HUES64 (cell line): ENCODE data around the gene GLCCI1.
"Not testable (repeated sequence)": the region's sequence is repeated elsewhere in the genome, so short reads cannot be mapped to it uniquely, and the experiment has no call there.

Experiments
- H3K27ac ChIP-seq: 2 replicates; pipeline ENCODE4 v1.7.0; 2013; ENCODE audit warnings: low read depth, low read length, inconsistent platforms
- H3K27me3 ChIP-seq: 2 replicates; pipeline ENCODE4 v1.6.1; 2013; ENCODE audit warnings: mild to moderate bottlenecking, low read length; ENCODE audit not compliant: insufficient read depth
- H3K36me3 ChIP-seq: 2 replicates; pipeline ENCODE4 v1.6.1; 2013; ENCODE audit warnings: mild to moderate bottlenecking, low read length; ENCODE audit not compliant: insufficient read depth
- H3K4me1 ChIP-seq: 2 replicates; pipeline ENCODE4 v1.6.1; 2013; ENCODE audit warnings: mild to moderate bottlenecking, low read length, moderate library complexity; ENCODE audit not compliant: insufficient read depth
- H3K4me3 ChIP-seq: 2 replicates; pipeline ENCODE4 v1.5.1; 2013; ENCODE audit warnings: mild to moderate bottlenecking, low read length, moderate library complexity
- H3K9ac ChIP-seq: 2 replicates; pipeline ENCODE4 v1.6.1; 2013; ENCODE audit warnings: mild to moderate bottlenecking, low read depth, low read length
- H3K9me3 ChIP-seq: 2 replicates; pipeline ENCODE4 v1.6.1; 2013; ENCODE audit warnings: low read depth, low read length; ENCODE audit not compliant: insufficient read depth
- WGBS: fragments of 150-250, 120-280 bp; methylation state at CpG from one replicate; pipeline ENCODE4 v1.1.7; 2013; ENCODE audit warnings: missing lambda C conversion rate; 5-methylcytosine and 5-hydroxymethylcytosine counted together

GLCCI1 gene

GRCh38 chr7:7990441-7990761 lies 21.8 kb downstream of the GLCCI1 start:
- WGBS = 94% methylated on average over 2 of the region's 2 CpGs
- no peaks in the 10 kb centered on the region for H3K27me3 ChIP-seq
- H3K4me1 ChIP-seq = no peaks in the 10 kb centered on the region
- no peak overlapping the region for H3K4me3 ChIP-seq
- no peak overlapping the region for H3K9ac ChIP-seq
- peaks cover 20% of the 10 kb centered on the region for H3K9me3 ChIP-seq
- H3K36me3 ChIP-seq = no peaks in the 10 kb centered on the region
- H3K27ac ChIP-seq = no peak overlapping the region

- Histone ChIP-seq H3K4me1 (peaks cover 10% of the 10 kb centered on the region), H3K36me3 (no peaks in the 10 kb centered on the region), H3K9me3 (peaks cover 20% of the 10 kb centered on the region), H3K27ac (no peak overlapping the region), H3K9ac (no peak overlapping the region), H3K4me3 (no peak overlapping the region), H3K27me3 (no peaks in the 10 kb centered on the region)
- whole genome bisulfite sequencing = no CpG with 5 or more reads among the region's 1 CpG
Observed at GRCh38 chr7:7992506-7992905, 23.9 kb downstream of the GLCCI1 start.

- WGBS = 97% methylated on average over 4 of the region's 6 CpGs
- H3K4me1 ChIP-seq = peaks cover 10% of the 10 kb centered on the region
- H3K27me3 ChIP-seq, H3K36me3 ChIP-seq, H3K27ac ChIP-seq, H3K9ac ChIP-seq, H3K4me3 ChIP-seq: not testable (repeated sequence)
- H3K9me3 ChIP-seq = peaks cover 20% of the 10 kb centered on the region
Observed at GRCh38 chr7:7995348-7995747, 26.8 kb downstream of the GLCCI1 start.

- Histone ChIP-seq H3K36me3 (no peaks in the 10 kb centered on the region), H3K9me3 (peaks cover 19% of the 10 kb centered on the region), H3K4me1 (peaks cover 10% of the 10 kb centered on the region), H3K9ac (no peak overlapping the region), H3K27ac (no peak overlapping the region), H3K4me3 (no peak overlapping the region), H3K27me3 (no peaks in the 10 kb centered on the region)
Observed at GRCh38 chr7:7996568-7996967, 28.0 kb downstream of the GLCCI1 start.

GRCh38 chr7:8000315-8000941 lies 31.8 kb downstream of the GLCCI1 start:
- H3K9me3 ChIP-seq = no peaks in the 10 kb centered on the region
- H3K36me3 ChIP-seq = peaks cover 15% of the 10 kb centered on the region
- WGBS = no CpG with 5 or more reads among the region's 1 CpG
- peaks cover 10% of the 10 kb centered on the region for H3K4me1 ChIP-seq
- H3K9ac ChIP-seq = no peak overlapping the region
- no peak overlapping the region for H3K4me3 ChIP-seq
- no peak overlapping the region for H3K27ac ChIP-seq
- no peaks in the 10 kb centered on the region for H3K27me3 ChIP-seq

GRCh38 chr7:8003077-8003476 lies 34.5 kb downstream of the GLCCI1 start:
- 55% methylated on average over 3 of the region's 3 CpGs for WGBS
- H3K36me3 ChIP-seq = peaks cover 39% of the 10 kb centered on the region

GRCh38 chr7:8005279-8005678 lies 36.7 kb downstream of the GLCCI1 start:
- no CpG with 5 or more reads among the region's 1 CpG for WGBS
- H3K4me3 ChIP-seq = no peak overlapping the region
- H3K27me3 ChIP-seq = no peaks in the 10 kb centered on the region
- H3K9me3 ChIP-seq = no peaks in the 10 kb centered on the region
- H3K9ac ChIP-seq = no peak overlapping the region
- no peak overlapping the region for H3K27ac ChIP-seq
- H3K36me3 ChIP-seq = peaks cover 40% of the 10 kb centered on the region
- H3K4me1 ChIP-seq = no peaks in the 10 kb centered on the region

More at GRCh38 chr7:8003077-8003476, 34.5 kb downstream of the GLCCI1 start:
- Histone ChIP-seq H3K9ac (no peak overlapping the region), H3K4me3 (no peak overlapping the region), H3K9me3 (no peaks in the 10 kb centered on the region), H3K4me1 (no peaks in the 10 kb centered on the region), H3K27me3 (no peaks in the 10 kb centered on the region), H3K27ac (no peak overlapping the region)

GRCh38 chr7:8014399-8014798 lies 45.8 kb downstream of the GLCCI1 start:
- Histone ChIP-seq H3K9ac (no peak overlapping the region), H3K27me3 (no peaks in the 10 kb centered on the region), H3K27ac (no peak overlapping the region), H3K9me3 (no peaks in the 10 kb centered on the region), H3K4me3 (no peak overlapping the region), H3K36me3 (peaks cover 7% of the 10 kb centered on the region; the same call in 1 of the 2 replicates), H3K4me1 (no peaks in the 10 kb centered on the region)

GRCh38 chr7:8015100-8015745 lies 46.6 kb downstream of the GLCCI1 start:
- 100% methylated on average over 1 of the region's 1 CpG for WGBS
- Histone ChIP-seq H3K9ac (no peak overlapping the region), H3K27ac (no peak overlapping the region), H3K4me3 (no peak overlapping the region), H3K27me3 (no peaks in the 10 kb centered on the region), H3K4me1 (no peaks in the 10 kb centered on the region), H3K9me3 (no peaks in the 10 kb centered on the region), H3K36me3 (peaks cover 11% of the 10 kb centered on the region)

GRCh38 chr7:8015746-8016120 lies 47.1 kb downstream of the GLCCI1 start:
- 97% methylated on average over 4 of the region's 4 CpGs for WGBS
- no peaks in the 10 kb centered on the region for H3K9me3 ChIP-seq
- peaks cover 11% of the 10 kb centered on the region for H3K36me3 ChIP-seq
- no peak overlapping the region for H3K9ac ChIP-seq
- H3K4me1 ChIP-seq = no peaks in the 10 kb centered on the region
- no peak overlapping the region for H3K4me3 ChIP-seq
- H3K27ac ChIP-seq = no peak overlapping the region
- no peaks in the 10 kb centered on the region for H3K27me3 ChIP-seq

- WGBS = 93% methylated on average over 1 of the region's 1 CpG
- Histone ChIP-seq H3K27me3 (no peaks in the 10 kb centered on the region), H3K27ac (no peak overlapping the region), H3K4me1 (no peaks in the 10 kb centered on the region), H3K9me3 (no peaks in the 10 kb centered on the region), H3K4me3 (no peak overlapping the region), H3K9ac (no peak overlapping the region), H3K36me3 (peaks cover 7% of the 10 kb centered on the region)
Observed at GRCh38 chr7:8017423-8017822, 48.8 kb downstream of the GLCCI1 start.

GRCh38 chr7:8018961-8019360 lies 50.4 kb downstream of the GLCCI1 start:
- Histone ChIP-seq H3K27ac (no peak overlapping the region), H3K4me3 (no peak overlapping the region)
- WGBS = 100% methylated on average over 1 of the region's 1 CpG

More at GRCh38 chr7:8018961-8019360, 50.4 kb downstream of the GLCCI1 start:
- H3K9ac ChIP-seq = no peak overlapping the region
- H3K4me1 ChIP-seq = no peaks in the 10 kb centered on the region
- H3K27me3 ChIP-seq = no peaks in the 10 kb centered on the region
- no peaks in the 10 kb centered on the region for H3K9me3 ChIP-seq
- peaks cover 15% of the 10 kb centered on the region for H3K36me3 ChIP-seq
